ENCODE data around the gene KCTD10. TPM values are rescaled to one million over a fixed set of nuclear protein-coding genes. Genes with fewer than 3 reads are reported as not detected.

Gene KCTD10
- total and polyA plus RNA-seq, 9 of the 15 experiments (the other 6 are each of a cell fraction or from before 2014, with no cell fraction given) = 1.9 to 37.5 (median 15.7) TPM

- ATAC-seq (no peak), DNase-seq (ENCODE audit: extremely low read depth in 1 of 4, low spot score in 3 of 4) (no peak), FAIRE-seq (no peak)
- in situ Hi-C loops (cut with MboI) (no loop called here), intact Hi-C loops (cut with micrococcal nuclease) (no loop called here)
- ChIA-PET POLR2A (interaction anchor here (0.6 to 1.5 kb wide), 3 partner anchors 8 to 80 kb away, joined by 3 to 5 read pairs (median 3); partner anchors contain the start of genes KCTD10 and UBE3B), CTCF (ENCODE audit: low intra/inter-chr PET ratio) (no interaction called here)
- Histone ChIP-seq H3K9me1 (ENCODE audit: control insufficient read depth, insufficient read depth, low read length) (no peaks in the 10 kb centered on the region), H4K20me1 (replicated peaks; ENCODE audit: control insufficient read depth, insufficient read depth, low read length) (no peaks in the 10 kb centered on the region), H3K27ac (ENCODE audit: extremely low read depth, low read depth, low read length) (no peak overlapping the region), H3K4me1 (replicated peaks in 1 of 2; ENCODE audit: control insufficient read depth in 2 of 2, insufficient read depth in 2 of 2, low read length in 2 of 2) (no peaks in the 10 kb centered on the region), H2AFZ (ENCODE audit: low read depth, low read length) (no peak overlapping the region), H3K9me3 (replicated peaks; ENCODE audit: control insufficient read depth, insufficient read depth, low read depth, low read length) (no peaks in the 10 kb centered on the region), H3K4me3 (no peak overlapping the region), H3K9ac (ENCODE audit: insufficient read depth in 1 of 2, low read depth in 2 of 2, low read length in 2 of 2) (no peak overlapping the region), H3K36me3 (ENCODE audit: control insufficient read depth, insufficient read depth, low read length) (peaks cover 68% of the 10 kb centered on the region), H3K79me2 (ENCODE audit: control insufficient read depth, insufficient read depth, low read length) (no peaks in the 10 kb centered on the region), H3K27me3 (ENCODE audit: control insufficient read depth in 2 of 2, insufficient read depth in 2 of 2, low read length in 2 of 2) (no peaks in the 10 kb centered on the region), H3K4me2 (ENCODE audit: insufficient read depth, low read length) (no peak overlapping the region)
- 86% methylated on average over 4 of the region's 4 CpGs for WGBS (ENCODE audit: insufficient coverage, low coverage, missing lambda C conversion rate)
- no TSS peak for BruUV-seq (replicated peaks)
- TF ChIP-seq NR1H2 (CRISPR knock-in tag; IDR thresholded peaks at IDR 0.05) (no peak), ZNF232 (CRISPR knock-in tag; IDR thresholded peaks at IDR 0.05) (no peak), CEBPG (CRISPR knock-in tag; IDR thresholded peaks at IDR 0.05) (no peak), CEBPG (tag; conservative IDR thresholded peaks at IDR 0.05 in 1 of 2, IDR thresholded peaks at IDR 0.05 in 1 of 2) (no peak), GTF2E2 (tag; IDR thresholded peaks at IDR 0.05) (no peak), ZNF561 (CRISPR knock-in tag; conservative IDR thresholded peaks at IDR 0.05) (no peak), CXXC5 (CRISPR knock-in tag; IDR thresholded peaks at IDR 0.05) (no peak), POU5F1 (IDR thresholded peaks at IDR 0.05; ENCODE audit: borderline replicate concordance, low read depth, low read length, partially characterized antibody) (no peak), ZNF311 (CRISPR knock-in tag; IDR thresholded peaks at IDR 0.05) (no peak), MLLT1 (IDR thresholded peaks at IDR 0.05) (no peak), ZNF146 (CRISPR knock-in tag; IDR thresholded peaks at IDR 0.05; ENCODE audit: unreplicated experiment) (no peak), SMARCA5 (IDR thresholded peaks at IDR 0.05) (no peak), ZNF766 (CRISPR knock-in tag; conservative IDR thresholded peaks at IDR 0.05) (no peak), HNRNPH1 (optimal IDR thresholded peaks at IDR 0.05; ENCODE audit: low read depth, low read length) (no peak), IRF1 (CRISPR knock-in tag; IDR thresholded peaks at IDR 0.05; ENCODE audit: borderline replicate concordance) (no peak), CBX1 (IDR thresholded peaks at IDR 0.05; ENCODE audit: low read depth) (no peak), HEY1 (CRISPR knock-in tag; IDR thresholded peaks at IDR 0.05; ENCODE audit: borderline replicate concordance) (no peak), TEAD1 (CRISPR knock-in tag; IDR thresholded peaks at IDR 0.05) (no peak), GABPB1 (CRISPR knock-in tag; IDR thresholded peaks at IDR 0.05) (no peak)
Observed at GRCh38 chr12:109485201-109485600, 8.1 kb upstream of the KCTD10 start.
